SK-N-SH (cell line): ENCODE data around the gene MAGI2.

Source experiments
- RAD21 ChIP-seq: IDR thresholded peaks from 2 replicates; pipeline ENCODE4 v1.6.1; 2012; ENCODE audit warnings: mild to moderate bottlenecking, low read length
- TF ChIP-seq, protein P1 (sequence below): fragments of 200-600 bp; sonication (generic); IDR thresholded peaks from 2 replicates; pipeline ENCODE4 v1.6.1; 2017; ENCODE audit warnings: antibody characterized with exemption, mild to moderate bottlenecking, moderate library complexity

DNA sequence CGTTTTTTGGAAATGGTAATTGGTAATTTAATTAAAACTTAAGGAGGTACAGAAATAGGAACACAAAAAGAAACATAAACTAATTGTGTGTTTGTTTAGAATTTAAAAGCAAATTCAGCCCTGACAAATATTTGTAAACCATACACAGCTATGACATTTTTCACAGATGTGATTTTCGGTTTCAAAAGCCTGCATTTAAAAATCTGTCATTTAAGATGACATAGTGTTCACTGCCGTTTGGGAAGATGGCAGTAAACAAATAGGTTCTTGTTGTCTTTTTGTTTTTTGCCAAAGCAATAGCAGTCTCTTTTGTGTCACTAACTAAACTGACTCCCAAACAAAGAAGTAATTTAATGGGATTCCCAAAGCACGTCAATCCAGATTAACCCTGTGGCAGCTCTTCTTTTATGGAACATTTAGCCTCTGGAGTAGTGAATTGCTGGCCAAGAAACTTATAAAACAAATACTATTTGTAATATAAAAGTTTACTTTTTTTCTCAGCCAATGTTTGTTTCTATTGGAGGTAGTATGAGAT is 957.3 kb downstream of the MAGI2 start:
- TF ChIP-seq, protein P1, sequence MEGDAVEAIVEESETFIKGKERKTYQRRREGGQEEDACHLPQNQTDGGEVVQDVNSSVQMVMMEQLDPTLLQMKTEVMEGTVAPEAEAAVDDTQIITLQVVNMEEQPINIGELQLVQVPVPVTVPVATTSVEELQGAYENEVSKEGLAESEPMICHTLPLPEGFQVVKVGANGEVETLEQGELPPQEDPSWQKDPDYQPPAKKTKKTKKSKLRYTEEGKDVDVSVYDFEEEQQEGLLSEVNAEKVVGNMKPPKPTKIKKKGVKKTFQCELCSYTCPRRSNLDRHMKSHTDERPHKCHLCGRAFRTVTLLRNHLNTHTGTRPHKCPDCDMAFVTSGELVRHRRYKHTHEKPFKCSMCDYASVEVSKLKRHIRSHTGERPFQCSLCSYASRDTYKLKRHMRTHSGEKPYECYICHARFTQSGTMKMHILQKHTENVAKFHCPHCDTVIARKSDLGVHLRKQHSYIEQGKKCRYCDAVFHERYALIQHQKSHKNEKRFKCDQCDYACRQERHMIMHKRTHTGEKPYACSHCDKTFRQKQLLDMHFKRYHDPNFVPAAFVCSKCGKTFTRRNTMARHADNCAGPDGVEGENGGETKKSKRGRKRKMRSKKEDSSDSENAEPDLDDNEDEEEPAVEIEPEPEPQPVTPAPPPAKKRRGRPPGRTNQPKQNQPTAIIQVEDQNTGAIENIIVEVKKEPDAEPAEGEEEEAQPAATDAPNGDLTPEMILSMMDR, result no peak
- TF ChIP-seq RAD21, result no peak
